ENCODE measurements around the gene SERPINA9.

- TF ChIP-seq CTCF (IDR thresholded peaks at IDR 0.05) (no peak), ZFX (IDR thresholded peaks at IDR 0.05; ENCODE audit: borderline replicate concordance) (no peak)
Measured at GRCh38 chr14:94491511-94491910, 15.5 kb upstream of the SERPINA9 start.

Measured in 22Rv1 (cell line).